ENCODE results near the gene CST1.
"Not testable (repeated sequence)": the region's sequence is repeated elsewhere in the genome, so short reads cannot be mapped to it uniquely, and the experiment has no call there.

CST1 gene

GRCh38 chr20:23719351-23719750 is 31.4 kb downstream of the CST1 start:
- not testable (repeated sequence) for FAIRE-seq; DNase-seq (ENCODE audit: insufficient read length, low spot score)

DNA sequence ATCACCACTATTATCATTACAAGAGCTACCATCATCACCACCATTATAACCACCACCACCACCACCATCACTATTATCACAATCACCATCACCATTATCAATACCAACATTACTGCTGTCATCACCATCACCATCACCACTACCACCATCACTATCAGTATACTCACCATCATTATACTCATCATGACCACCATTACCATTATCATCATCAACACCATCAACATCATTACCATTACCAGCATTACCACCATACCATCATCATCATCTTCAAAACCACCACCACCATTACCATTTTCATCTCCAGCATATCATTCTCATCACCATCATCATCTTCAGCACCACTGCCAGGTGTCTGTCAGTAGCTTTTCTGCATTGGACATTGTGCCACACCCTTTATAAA is 39.0 kb downstream of the CST1 start:
- not testable (repeated sequence) for DNase-seq (ENCODE audit: insufficient read length, low spot score); FAIRE-seq

GRCh38 chr20:23710771-23711170 is 40.0 kb downstream of the CST1 start:
- DNase-seq (ENCODE audit: insufficient read length, low spot score) (no peak), FAIRE-seq (no peak)

DNA sequence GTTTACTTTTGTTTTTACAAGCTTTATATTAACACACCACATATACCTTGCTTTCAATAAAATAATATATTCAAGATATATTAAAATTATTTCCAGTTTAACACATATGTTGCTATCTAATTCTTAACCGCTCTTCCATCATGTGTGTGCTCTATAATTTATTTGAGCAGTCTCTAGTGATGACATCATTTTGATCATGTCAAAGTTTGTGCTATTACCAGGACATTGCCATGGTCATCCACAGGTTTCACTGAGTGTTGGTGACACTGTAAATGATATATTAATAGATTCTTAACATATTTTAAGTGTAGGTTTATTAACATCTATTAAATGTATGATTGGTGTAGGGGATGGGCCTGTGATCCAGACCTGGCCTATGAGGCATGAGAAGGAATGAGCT is 44.8 kb downstream of the CST1 start:
- DNase-seq (ENCODE audit: insufficient read length, low spot score) = no peak
- FAIRE-seq = no peak

DNA sequence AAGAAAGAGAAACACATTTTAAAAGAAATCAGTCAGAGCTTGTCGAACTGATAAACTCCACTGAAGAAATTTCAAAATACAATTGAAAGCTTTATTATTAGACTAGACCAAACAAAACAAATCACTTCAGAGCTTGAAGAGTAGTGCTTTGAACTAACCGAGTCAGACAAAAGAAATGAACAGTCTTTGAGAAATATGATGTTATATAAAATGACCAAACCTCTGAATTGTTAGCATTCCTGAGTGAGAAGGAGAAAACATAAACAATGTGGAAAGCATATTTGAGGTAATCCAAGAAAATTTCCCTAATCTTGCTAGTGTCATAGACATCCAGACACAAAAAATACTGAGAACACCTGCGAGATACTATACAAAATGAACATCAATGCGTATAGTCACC is 48.7 kb downstream of the CST1 start:
- no peak for FAIRE-seq
- DNase-seq (ENCODE audit: insufficient read length, low spot score) = no peak

DNA sequence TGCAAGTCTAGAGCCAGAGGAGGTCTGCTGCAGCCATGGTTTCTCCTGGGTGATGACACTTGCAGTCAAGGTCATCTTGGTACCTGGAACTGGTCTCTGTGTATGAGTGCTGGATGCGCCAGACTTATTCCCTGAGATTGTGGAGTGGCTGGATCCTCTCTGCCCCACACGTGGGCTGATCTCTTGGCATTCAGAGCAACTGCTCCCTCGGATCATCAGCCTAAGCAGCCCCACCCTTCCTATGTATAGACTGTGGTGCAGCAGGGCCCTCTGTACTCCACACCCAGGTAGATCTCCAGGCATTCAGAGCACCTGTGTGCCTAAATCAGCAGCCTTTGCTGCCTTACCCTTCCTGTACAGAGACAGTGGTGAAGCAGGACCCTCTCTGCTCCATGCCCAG is 49.8 kb downstream of the CST1 start:
- DNase-seq (ENCODE audit: insufficient read length, low spot score) (no peak), FAIRE-seq (no peak)

DNA sequence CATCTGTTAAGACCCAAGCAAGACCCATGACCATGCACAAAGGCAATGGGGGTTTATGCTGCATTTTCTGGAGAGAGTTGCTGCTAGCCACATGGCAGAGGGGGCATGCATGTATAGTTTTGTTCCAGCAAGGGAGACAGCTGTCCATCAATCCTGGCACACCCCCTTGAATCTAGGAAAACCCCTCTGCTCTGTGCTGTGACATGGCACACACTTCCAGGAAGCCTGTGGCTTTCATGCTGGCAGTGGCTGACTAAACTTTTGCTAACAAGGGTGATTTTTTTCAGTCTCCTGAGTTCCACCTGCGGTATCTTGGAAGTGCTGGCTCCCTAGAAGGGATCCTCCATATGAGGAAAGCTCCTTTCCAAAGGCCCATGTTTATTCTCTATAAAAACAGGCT is 52.8 kb downstream of the CST1 start:
- FAIRE-seq = no peak

More for the DNA sequence above, 52.8 kb downstream of the CST1 start:
- DNase-seq (ENCODE audit: insufficient read length, low spot score) = no peak
